HepG2 (cell line): ENCODE measurements around the gene CAB39. TPM values are rescaled to one million over a fixed set of nuclear protein-coding genes. Genes with fewer than 3 reads are reported as not detected.

Experiments
- ARID2 ChIP-seq: sonication (generic); formaldehyde crosslinking; IDR thresholded peaks from 2 replicates; pipeline ENCODE4 v1.8.1; 2022; ENCODE audit warnings: mild to moderate bottlenecking, missing genetic modification reagents, borderline replicate concordance
- BORCS8-MEF2B ChIP-seq: sonication (generic); formaldehyde crosslinking; IDR thresholded peaks from 2 replicates; pipeline ENCODE4 v1.8.0; 2022; ENCODE audit warnings: mild to moderate bottlenecking, missing genetic modification reagents
- DNMT1 ChIP-seq: sonication (generic); formaldehyde crosslinking; IDR thresholded peaks from 2 replicates; pipeline ENCODE4 v1.5.1; 2020; ENCODE audit warnings: mild to moderate bottlenecking, missing genetic modification reagents
- E2F5 ChIP-seq: sonication (generic); formaldehyde crosslinking; conservative IDR thresholded peaks from 2 replicates; pipeline ENCODE4 v1.4.0; 2020; ENCODE audit warnings: missing genetic modification reagents
- EZH2 ChIP-seq: conservative IDR thresholded peaks from 2 replicates; pipeline ENCODE4 v1.6.1; 2012; ENCODE audit warnings: mild to moderate bottlenecking, low read depth, low read length, moderate library complexity
- GMEB2 ChIP-seq: IDR thresholded peaks from 2 replicates; pipeline ENCODE4 v1.6.1; 2016; ENCODE audit warnings: missing biosample characterization, missing genetic modification reagents, low read depth
- HNRNPK ChIP-seq: fragments of 200-400 bp; formaldehyde crosslinking; IDR thresholded peaks from 2 replicates; pipeline ENCODE4 v1.6.1; 2018; ENCODE audit warnings: low read length, low read depth, moderate library complexity, mild to moderate bottlenecking; ENCODE audit not compliant: poor library complexity, severe bottlenecking
- RBM22 ChIP-seq: fragments of 200-400 bp; formaldehyde crosslinking; optimal IDR thresholded peaks from 2 replicates; pipeline ENCODE3; 2017; ENCODE audit warnings: mild to moderate bottlenecking, low read length, moderate library complexity
- SKIL ChIP-seq: sonication (generic); formaldehyde crosslinking; IDR thresholded peaks from 2 replicates; pipeline ENCODE4 v1.8.0; 2022; ENCODE audit warnings: missing genetic modification reagents, mild to moderate bottlenecking, moderate library complexity, borderline replicate concordance
- STAT6 ChIP-seq: sonication (generic); formaldehyde crosslinking; IDR thresholded peaks from 2 replicates; pipeline ENCODE4 v1.4.0; 2020; ENCODE audit warnings: missing genetic modification reagents, mild to moderate bottlenecking, borderline replicate concordance
- ZBTB37 ChIP-seq: sonication (generic); formaldehyde crosslinking; IDR thresholded peaks from 2 replicates; pipeline ENCODE4 v1.4.0; 2020; ENCODE audit warnings: mild to moderate bottlenecking, missing genetic modification reagents
- ZNF101 ChIP-seq: sonication (generic); formaldehyde crosslinking; IDR thresholded peaks from 2 replicates; pipeline ENCODE4 v1.4.0; 2020; ENCODE audit warnings: mild to moderate bottlenecking, low read depth, missing genetic modification reagents, borderline replicate concordance
- ZNF441 ChIP-seq: sonication (generic); formaldehyde crosslinking; IDR thresholded peaks from 2 replicates; pipeline ENCODE4 v1.7.0; 2021; ENCODE audit warnings: missing genetic modification reagents, borderline replicate concordance
- ZNF503 ChIP-seq: sonication (generic); formaldehyde crosslinking; IDR thresholded peaks from 2 replicates; pipeline ENCODE4 v1.4.0; 2020; ENCODE audit warnings: missing genetic modification reagents
- ZNF720 ChIP-seq: sonication (generic); formaldehyde crosslinking; IDR thresholded peaks from 2 replicates; pipeline ENCODE4 v1.4.0; 2020; ENCODE audit warnings: missing genetic modification reagents
- polyA plus RNA-seq, 8 experiments: library from polyadenylated mRNA; depleted of rRNA in 3 of 8; stranded (reverse) in 7 of 8; unstranded in 1 of 8; fragments of >200 nt; fragmentation: Illumina TruSeq in 4 of 8; extraction: Trizol in 4 of 8; gene quantifications; 2 replicates each; pipeline versions ENCODE4 v1.2.1 to v1.2.3, GENCODE V29; 2011 to 2016; ENCODE audit warnings: low read depth in 4 of 8, missing spikeins in 1 of 8, mixed read lengths in 1 of 8; ENCODE audit not compliant: insufficient read depth in 1 of 8
- total RNA-seq, 5 experiments: library from RNA; depleted of rRNA; stranded (reverse); fragments of >200 nt; fragmentation: Illumina TruSeq; extraction: Trizol; gene quantifications; 2 replicates each; pipeline ENCODE4 v1.2.3, GENCODE V29; 2016; ENCODE audit warnings: low read depth in 1 of 5

The CAB39 gene
- total and polyA plus RNA-seq, 2 of the 13 experiments (the other 11 are each of a cell fraction or from before 2014, with no cell fraction given) = 19.3 to 45.3 TPM

GRCh38 chr2:230864605-230865306 lies 152.1 kb downstream of the CAB39 start, which contains the start of gene ITM2C (continued):
- TF ChIP-seq DNMT1 (CRISPR knock-in tag) = peak; percentile 88; the same call in 1 of the 2 replicates
- TF ChIP-seq ZNF441 = peak; percentile 100
- TF ChIP-seq ARID2 (CRISPR knock-in tag) = no peak
- no peak for TF ChIP-seq GMEB2 (CRISPR knock-in tag)
- no peak for TF ChIP-seq RBM22
- peak; percentile 89 for TF ChIP-seq HNRNPK
- TF ChIP-seq SKIL = no peak
- no peak for TF ChIP-seq ZNF720 (CRISPR knock-in tag)
- TF ChIP-seq STAT6 (CRISPR knock-in tag) = no peak
- peak; percentile 33; the same call in 1 of the 2 replicates for TF ChIP-seq BORCS8-MEF2B (CRISPR knock-in tag)
- no peak for TF ChIP-seq ZNF101 (CRISPR knock-in tag)
- TF ChIP-seq ZNF503 = peak; percentile 72
- no peak for TF ChIP-seq EZH2
- TF ChIP-seq E2F5 = no peak
- no peak for TF ChIP-seq ZBTB37 (CRISPR knock-in tag)
